ENCODE results near the gene PIEZO2. TPM values are rescaled to one million over a fixed set of nuclear protein-coding genes. Genes with fewer than 3 reads are reported as not detected.
"Not testable (repeated sequence)": the region's sequence is repeated elsewhere in the genome, so short reads cannot be mapped to it uniquely, and the experiment has no call there.

The PIEZO2 gene
- total RNA-seq, 4 donors from 2014 or later: 2.4 to 5.2 (median 3.3) TPM

DNA sequence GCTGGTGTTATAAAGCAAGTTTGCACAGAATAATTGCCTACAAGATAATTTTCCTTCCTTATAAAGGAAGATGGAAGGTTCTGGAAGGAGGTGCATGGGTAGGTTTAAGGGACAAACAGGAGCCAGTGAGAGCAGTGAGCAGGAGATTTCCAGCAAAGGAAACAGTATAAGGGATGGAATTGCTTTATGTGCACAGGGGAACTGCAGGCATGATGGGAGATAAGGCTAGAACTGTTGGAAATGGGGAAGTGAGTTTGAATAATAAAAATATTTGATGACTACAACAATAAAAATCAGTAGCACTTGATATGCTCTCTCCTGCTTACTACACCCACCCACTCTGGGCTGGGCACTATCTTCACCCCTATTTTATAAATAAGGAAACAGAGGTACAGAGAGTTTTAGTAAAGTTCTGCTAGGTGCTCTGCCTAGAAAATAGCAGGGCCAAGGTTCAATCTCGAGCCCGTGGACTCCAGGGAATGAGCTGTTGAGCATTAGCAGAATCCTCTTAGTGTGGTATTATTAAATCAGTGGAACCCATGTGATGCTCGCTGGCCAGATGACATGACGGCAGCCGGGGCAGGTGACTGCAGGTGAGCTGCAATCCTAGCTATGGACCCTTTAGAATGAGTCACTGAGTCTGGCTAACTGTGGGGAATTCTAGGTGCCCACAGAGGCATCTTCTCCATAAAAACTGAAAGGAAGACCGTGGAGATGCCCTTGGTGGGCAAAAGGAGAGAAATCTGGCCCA, 302.5 kb downstream of the PIEZO2 start:
- intact Hi-C loops (cut with DNase I): no loop called here
- TF ChIP-seq EP300 (IDR thresholded peaks at IDR 0.05) (no peak), POLR2AphosphoS5 (IDR thresholded peaks at IDR 0.05) (no peak), POLR2A (IDR thresholded peaks at IDR 0.05; ENCODE audit: low read depth) (no peak), CTCF (IDR thresholded peaks at IDR 0.05) (no peak)
- 87% methylated on average over 6 of the region's 6 CpGs for WGBS

DNA sequence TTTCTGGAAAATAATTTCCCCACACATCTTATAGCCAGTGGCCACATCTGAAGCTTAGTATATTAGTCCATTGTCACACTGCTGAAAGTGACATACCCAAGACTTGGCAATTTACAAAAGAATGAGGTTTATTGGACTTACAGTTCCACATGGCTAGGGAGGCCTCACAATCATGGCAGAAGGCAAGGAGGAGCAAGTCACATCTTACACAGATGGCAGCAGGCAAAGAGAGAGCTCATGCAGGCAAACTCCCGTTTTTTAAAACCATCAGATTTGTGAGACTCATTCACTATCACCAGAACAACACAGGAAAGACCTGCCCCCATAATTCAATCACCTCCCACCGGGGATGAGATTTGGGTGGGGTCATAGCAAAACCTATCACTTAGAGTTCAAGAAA, 303.3 kb downstream of the PIEZO2 start:
- H3K27me3 ChIP-seq; DNase-seq (ENCODE audit: extremely low spot score); H3K9me3 ChIP-seq; H3K4me1 ChIP-seq; H3K36me3 ChIP-seq; H3K4me3 ChIP-seq; H3K27ac ChIP-seq (replicated peaks in 1 of 4); intact Hi-C loops (cut with DNase I): not testable (repeated sequence)
- WGBS: 87% methylated on average over 2 of the region's 2 CpGs

More for the DNA sequence above, 302.5 kb downstream of the PIEZO2 start:
- Histone ChIP-seq H3K27ac (replicated peaks in 1 of 4) (no peak overlapping the region), H3K4me1 (peaks cover 0 to 3% (median 2%) of the 10 kb centered on the region in 4 donors), H3K36me3 (no peaks in the 10 kb centered on the region), H3K27me3 (peaks cover 0 to 4% (median 0%) of the 10 kb centered on the region in 4 donors), H3K4me3 (no peak overlapping the region), H3K9me3 (no peaks in the 10 kb centered on the region)
- DNase-seq (ENCODE audit: extremely low spot score): no peak

DNA sequence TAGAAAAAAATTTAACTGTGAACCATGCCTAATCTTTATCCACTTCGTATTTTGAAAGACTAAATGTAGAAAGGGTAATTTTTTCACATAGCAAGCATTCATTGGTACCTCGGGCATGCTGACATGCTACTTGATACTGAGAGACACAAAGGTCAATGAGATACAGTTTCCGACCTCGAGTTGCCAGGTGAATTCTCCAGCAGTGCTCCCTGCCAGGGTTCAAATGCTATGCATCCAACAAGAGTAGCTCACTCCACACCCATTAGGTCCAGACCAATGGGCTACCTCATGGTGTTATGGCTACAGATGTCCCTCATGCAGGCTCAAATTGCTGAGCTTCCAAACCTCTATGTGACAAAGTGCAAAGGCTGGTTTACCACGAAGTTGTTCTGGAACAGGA, 305.8 kb downstream of the PIEZO2 start:
- 75% methylated on average over 5 of the region's 5 CpGs for WGBS
- intact Hi-C loops (cut with DNase I): no loop called here
- no peak overlapping the region for H3K27ac ChIP-seq (replicated peaks in 1 of 4)

DNA sequence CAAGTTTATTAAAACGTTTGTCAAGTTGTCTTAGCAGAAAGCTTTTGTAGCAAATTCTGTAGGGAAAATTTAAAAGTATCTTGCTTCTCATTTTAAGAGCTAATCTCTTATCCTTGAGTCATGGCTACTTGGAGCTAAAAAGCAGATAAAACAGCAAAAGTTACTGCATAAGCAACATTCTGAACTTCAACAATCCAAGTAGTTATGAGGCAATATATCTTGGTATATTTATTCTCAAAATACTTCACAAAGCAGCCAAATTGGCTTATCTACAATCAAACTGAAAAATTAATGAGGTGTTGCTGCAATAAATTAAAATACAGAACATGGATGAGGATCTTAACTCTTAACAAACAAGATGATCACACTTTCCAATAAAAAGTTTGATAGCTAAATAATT, 306.5 kb downstream of the PIEZO2 start:
- Histone ChIP-seq H3K4me1 (peaks cover 0 to 3% (median 0%) of the 10 kb centered on the region in 4 donors), H3K4me3 (no peak overlapping the region), H3K27ac (replicated peaks in 1 of 4) (peak overlapping the region in 1 of 4 donors; percentile 13), H3K36me3 (no peaks in the 10 kb centered on the region), H3K9me3 (no peaks in the 10 kb centered on the region), H3K27me3 (no peaks in the 10 kb centered on the region)
- 9% methylated on average over 1 of the region's 1 CpG for WGBS
- no peak for TF ChIP-seq POLR2AphosphoS5 (IDR thresholded peaks at IDR 0.05)
- no peak for TF ChIP-seq EP300 (IDR thresholded peaks at IDR 0.05)
- no peak for TF ChIP-seq POLR2A (IDR thresholded peaks at IDR 0.05; ENCODE audit: low read depth)
- no peak for TF ChIP-seq CTCF (IDR thresholded peaks at IDR 0.05)
- no peak for DNase-seq (ENCODE audit: extremely low spot score)
- intact Hi-C loops (cut with DNase I): no loop called here

More for the DNA sequence above, 305.8 kb downstream of the PIEZO2 start:
- H3K27me3 ChIP-seq: no peaks in the 10 kb centered on the region
- H3K4me1 ChIP-seq: peaks cover 0 to 3% (median 0%) of the 10 kb centered on the region in 4 donors
- no peak for DNase-seq (ENCODE audit: extremely low spot score)
- H3K36me3 ChIP-seq: no peaks in the 10 kb centered on the region
- H3K9me3 ChIP-seq: no peaks in the 10 kb centered on the region
- TF ChIP-seq EP300 (IDR thresholded peaks at IDR 0.05) (no peak), CTCF (IDR thresholded peaks at IDR 0.05) (no peak), POLR2A (IDR thresholded peaks at IDR 0.05; ENCODE audit: low read depth) (no peak), POLR2AphosphoS5 (IDR thresholded peaks at IDR 0.05) (no peak)
- no peak overlapping the region for H3K4me3 ChIP-seq

GRCh38 chr18:10842371-10842770, 307.0 kb downstream of the PIEZO2 start:
- H3K27ac ChIP-seq (replicated peaks in 1 of 4): peak overlapping the region in 1 of 4 donors; percentile 13
- WGBS: 59% methylated on average over 4 of the region's 4 CpGs
- peaks cover 0 to 3% (median 0%) of the 10 kb centered on the region in 4 donors for H3K4me1 ChIP-seq
- intact Hi-C loops (cut with DNase I): no loop called here
- no peak for TF ChIP-seq CTCF (IDR thresholded peaks at IDR 0.05)
- no peak for TF ChIP-seq POLR2AphosphoS5 (IDR thresholded peaks at IDR 0.05)
- TF ChIP-seq EP300 (IDR thresholded peaks at IDR 0.05): no peak
- TF ChIP-seq POLR2A (IDR thresholded peaks at IDR 0.05; ENCODE audit: low read depth): no peak
- H3K27me3 ChIP-seq: no peaks in the 10 kb centered on the region
- H3K36me3 ChIP-seq: no peaks in the 10 kb centered on the region
- H3K4me3 ChIP-seq: no peak overlapping the region
- H3K9me3 ChIP-seq: no peaks in the 10 kb centered on the region
- DNase-seq (ENCODE audit: extremely low spot score): no peak
